ENCODE results near the gene ZW10.

Gene ZW10

GRCh38 chr11:113697756-113698407, 75.6 kb downstream of the ZW10 start:
- DNase-seq: no peak

- DNase-seq: no peak
Observed at GRCh38 chr11:113697111-113697510, 76.4 kb downstream of the ZW10 start.

- DNase-seq: no peak
Observed at GRCh38 chr11:113695207-113695606, 78.3 kb downstream of the ZW10 start.

- DNase-seq: no peak
Observed at GRCh38 chr11:113694390-113694789, 79.1 kb downstream of the ZW10 start.

GRCh38 chr11:113693030-113693429, 80.5 kb downstream of the ZW10 start:
- DNase-seq: no peak

- no peak for DNase-seq
Observed at GRCh38 chr11:113690619-113691569, 82.6 kb downstream of the ZW10 start.

- no peak for DNase-seq
Observed at GRCh38 chr11:113689768-113690618, 83.5 kb downstream of the ZW10 start.

GRCh38 chr11:113685654-113686359, 87.7 kb downstream of the ZW10 start:
- no peak for DNase-seq

- no peak for DNase-seq
Observed at GRCh38 chr11:113684496-113684895, 89.0 kb downstream of the ZW10 start.

- DNase-seq: no peak
Observed at GRCh38 chr11:113683481-113684046, 89.9 kb downstream of the ZW10 start.

Measured in stimulated activated naive CD4-positive, alpha-beta T cell (primary cell).